Activated CD4-positive, CD25-positive, alpha-beta regulatory T cell treated with anti-CD3 and anti-CD28 coated beads, Interleukin-2, amount 50 U/mL, for 72 hours (primary cell): ENCODE data around the gene GCK.
A peak's percentile ranks its signal among the peaks of the same experiment; 100 is the strongest.
"Not testable (repeated sequence)": the region's sequence is repeated elsewhere in the genome, so short reads cannot be mapped to it uniquely, and the experiment has no call there.

Source experiments
- DNase-seq: peaks from one replicate; pipeline ENCODE4 v3.0.0; 2021

The GCK gene

DNA sequence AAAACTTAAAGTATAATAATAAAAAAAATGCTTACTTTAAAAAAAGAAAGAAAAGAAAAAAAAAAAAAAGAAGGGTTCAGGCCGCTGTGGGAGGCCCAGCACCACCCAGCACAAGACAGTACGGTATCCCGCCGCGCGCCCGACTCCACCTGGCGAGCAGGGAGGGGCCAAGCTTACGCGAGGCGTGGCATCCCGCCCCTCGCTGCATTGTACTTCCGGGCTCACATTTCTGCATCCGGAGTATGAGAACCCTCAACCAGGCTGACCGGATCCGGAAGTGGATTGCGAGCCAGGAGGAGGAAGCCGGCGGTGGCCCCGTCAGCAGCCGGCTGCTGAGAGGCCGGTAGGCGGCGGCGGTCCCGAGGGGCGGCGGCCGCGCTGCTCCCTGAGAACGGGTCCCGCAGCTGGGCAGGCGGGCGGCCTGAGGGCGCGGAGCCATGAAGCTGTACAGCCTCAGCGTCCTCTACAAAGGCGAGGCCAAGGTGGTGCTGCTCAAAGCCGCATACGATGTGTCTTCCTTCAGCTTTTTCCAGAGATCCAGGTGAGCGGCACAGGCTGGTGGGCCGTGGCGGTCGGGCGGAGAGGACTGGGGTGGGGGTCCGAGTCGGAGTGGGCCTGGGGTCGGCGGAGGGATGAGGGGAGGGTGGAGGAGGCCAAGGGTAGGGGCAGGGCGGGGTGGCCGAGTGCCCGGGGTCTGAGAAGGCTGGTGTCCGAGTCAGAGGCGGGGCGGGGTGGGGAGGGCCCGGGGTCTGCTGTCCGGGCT, 11.6 kb upstream of the GCK start, which contains the start of gene YKT6:
YKT6 (plus strand) TSS at position 280 of the 763 bp plus-strand sequence; CDS start at position 438, 158 bp downstream.
- DNase-seq = peak; percentile 94

DNA sequence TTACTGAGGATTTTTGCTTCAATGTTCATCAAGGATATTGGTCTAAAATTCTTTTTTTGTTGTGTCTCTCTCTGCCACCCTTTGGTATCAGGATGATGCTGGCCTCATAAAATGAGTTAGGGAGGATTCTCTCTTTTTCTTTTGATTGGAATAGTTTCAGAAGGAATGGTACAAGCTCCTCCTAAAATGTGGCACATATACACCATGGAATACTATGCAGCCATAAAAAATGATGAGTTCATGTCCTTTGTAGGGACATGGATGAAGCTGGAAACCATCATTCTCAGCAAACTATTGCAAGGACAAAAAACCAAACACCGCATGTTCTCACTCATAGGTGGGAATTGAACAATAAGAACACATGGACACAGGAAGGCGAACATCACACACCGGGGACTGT, 10.9 kb upstream of the GCK start:
- DNase-seq = not testable (repeated sequence)

DNA sequence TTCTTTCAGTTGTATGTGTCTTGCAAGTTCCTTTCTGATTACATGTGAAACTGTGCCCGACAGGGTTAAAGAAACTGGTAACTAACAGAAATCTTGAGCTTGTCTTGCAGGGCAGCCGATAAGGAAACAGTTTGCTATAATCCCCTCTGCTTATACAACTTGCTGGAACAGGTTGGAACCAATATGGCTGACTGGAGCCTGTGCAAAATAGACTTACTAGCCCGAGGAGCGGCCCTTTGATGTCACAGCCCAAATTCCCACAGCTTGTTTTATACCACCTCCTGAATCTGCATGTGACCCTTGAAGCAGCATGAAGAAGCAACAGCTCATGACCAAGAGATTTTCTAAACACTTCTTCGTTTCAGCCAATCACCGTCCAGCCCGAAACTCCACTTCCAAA, 8.2 kb upstream of the GCK start:
- no peak for DNase-seq

- peak; percentile 28 for DNase-seq
Measured at GRCh38 chr7:44196450-44196872, 7.2 kb upstream of the GCK start.

DNA sequence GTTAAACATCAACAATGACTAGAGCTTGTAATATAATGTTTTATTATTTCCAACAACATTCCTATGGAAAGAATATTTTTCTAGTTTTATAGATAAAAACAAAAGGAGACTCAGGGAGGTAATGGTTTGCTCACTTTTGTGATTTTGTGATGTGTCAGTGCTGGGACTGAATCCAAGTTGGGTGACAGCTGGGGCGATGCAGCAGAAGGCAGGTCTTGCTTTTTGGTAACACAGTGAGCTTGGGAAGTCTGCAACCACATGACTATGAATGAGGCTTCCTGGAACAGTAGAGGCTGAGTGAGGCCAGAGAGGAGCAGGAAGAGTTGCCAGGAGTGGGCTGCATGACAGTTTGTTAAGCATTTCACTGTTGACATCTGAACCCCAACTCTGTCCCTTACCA, 6.7 kb upstream of the GCK start:
- DNase-seq = no peak

- no peak for DNase-seq
Measured at GRCh38 chr7:44194562-44195145, 5.4 kb upstream of the GCK start.

- DNase-seq = no peak
Measured at GRCh38 chr7:44194069-44194468, 4.8 kb upstream of the GCK start.

DNA sequence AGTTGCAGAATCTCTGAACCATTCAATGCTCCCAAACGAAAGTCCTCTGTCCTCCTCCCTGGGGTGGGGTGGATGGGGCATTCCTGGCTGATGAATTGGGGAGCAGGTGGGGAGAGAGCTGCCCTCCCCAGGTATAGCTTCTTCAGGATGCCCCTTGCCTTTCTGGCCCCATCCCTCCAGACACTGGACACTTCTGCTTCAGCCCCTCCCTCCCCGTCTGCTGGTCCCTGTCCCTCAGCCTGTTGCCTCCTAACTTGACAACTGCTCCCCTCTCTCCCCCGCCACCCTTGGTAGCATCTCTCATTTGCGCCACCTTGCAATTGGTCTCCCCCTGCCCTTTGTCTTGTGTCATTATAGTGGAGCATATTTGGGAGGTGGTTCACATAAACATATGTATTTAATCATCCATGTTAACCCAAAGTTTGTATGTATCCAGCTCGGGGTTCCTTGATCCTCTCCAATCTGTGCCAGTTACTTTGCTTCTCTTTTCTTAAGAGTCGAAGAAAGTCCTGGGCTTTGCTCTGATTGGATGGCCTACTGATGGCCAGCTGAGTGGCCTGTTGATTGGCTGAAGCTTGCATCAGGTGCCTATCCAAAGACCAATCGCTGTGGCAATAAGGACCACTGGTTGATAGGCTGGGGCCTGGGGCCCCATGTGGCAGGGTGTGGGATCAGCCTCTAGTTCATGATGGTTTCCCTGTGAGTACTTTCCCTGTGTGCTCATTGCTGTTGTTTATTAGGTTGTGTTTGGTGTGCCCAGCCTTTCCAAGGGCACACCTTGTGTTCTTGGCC, 4.0 kb upstream of the GCK start:
- no peak for DNase-seq

GRCh38 chr7:44191171-44191570, 1.9 kb upstream of the GCK start:
- no peak for DNase-seq

- no peak for DNase-seq
Measured at GRCh38 chr7:44189993-44190872, 994 bp upstream of the GCK start.

DNA sequence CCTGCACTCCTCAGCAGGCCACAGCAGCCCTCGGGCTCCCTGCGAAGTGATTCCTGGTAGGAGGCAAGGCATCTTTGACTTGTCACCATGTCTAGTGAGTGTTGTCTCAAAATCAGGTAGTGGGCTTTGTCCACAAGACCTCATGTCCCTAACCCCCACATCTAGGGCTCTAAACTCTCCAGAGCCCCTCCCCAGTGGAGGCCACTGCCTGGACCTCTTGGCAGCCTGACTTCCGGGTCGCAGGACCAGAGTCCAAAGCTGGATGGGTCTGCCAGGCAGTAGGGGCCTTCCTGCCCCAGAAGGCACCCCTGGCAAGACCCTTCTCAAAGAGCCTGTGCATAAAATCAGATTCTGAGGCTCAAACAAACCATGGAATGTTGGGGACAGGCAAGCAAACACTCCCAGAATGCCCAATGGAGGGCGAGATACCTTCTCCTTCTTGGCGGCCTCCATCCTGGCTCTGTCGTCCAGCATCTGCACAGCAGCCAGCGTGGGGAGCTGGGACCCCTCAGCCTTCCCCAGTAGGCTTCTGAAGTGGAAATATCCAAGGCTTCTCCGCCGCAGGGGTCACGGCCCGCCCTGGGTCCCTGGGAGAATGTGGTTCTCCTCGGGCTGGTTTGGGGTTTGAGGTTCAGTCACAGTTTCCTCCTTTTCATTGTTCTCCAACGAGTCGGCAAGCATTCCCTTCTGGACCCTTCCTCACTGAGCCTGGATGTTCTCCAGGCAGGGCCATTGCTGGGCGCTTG, 586 bp downstream of the GCK start:
- DNase-seq = no peak

DNA sequence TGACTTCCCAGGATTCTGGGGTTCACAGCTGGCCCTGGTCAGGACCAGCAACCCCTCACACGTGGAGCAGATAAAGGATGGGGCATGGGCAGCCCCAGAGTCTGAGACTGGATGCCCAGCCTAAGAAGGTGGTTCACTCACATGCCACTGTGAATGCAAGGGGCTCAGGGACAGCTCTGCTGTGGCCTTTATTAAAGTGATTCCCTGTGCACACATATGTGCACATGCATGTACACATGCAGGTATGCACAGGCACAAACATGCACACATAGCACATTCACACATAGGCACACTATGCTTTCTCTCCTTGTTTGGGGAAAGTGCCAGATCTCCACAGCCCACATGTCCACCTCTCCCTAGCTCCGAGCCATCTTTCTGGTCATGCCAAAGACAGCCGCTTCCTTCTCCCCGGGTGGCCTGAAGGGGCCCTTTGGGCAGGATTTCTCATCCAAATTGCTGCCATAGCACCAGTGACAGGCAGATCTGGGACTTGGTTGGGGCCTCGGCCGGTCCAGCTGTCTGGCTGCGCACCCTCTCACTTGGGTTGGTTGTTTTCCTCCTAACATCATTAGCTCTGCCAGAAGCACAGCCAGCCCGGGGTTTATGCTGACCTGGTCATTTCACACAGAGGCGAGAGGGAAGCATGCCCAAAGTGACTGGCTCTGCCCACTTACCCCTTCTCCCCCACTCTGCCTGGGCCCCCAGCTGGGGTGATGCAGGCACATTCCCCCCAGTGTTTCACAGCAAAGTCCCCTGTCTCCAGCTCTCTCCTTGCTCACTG, 1.4 kb downstream of the GCK start:
- no peak for DNase-seq

DNA sequence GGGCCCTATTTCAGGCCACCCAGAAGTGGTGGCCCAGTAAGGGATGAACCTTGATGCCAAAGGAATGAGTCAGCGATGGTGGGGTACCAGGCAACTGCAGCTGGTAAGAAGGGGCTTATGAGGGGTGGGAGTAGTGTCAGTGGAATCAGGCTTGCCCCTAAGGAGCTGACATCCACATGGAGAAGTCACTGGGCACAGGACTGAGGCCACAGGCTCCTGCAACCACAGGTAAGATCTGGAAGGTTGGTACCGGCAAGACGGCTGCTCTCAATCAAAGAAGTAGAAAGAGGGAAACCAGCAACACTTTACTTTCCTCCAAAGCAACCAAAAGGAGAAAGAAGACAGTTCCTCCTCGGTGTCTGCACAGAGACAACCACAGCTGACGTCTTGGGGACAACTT, 2.5 kb downstream of the GCK start:
- DNase-seq = no peak

DNA sequence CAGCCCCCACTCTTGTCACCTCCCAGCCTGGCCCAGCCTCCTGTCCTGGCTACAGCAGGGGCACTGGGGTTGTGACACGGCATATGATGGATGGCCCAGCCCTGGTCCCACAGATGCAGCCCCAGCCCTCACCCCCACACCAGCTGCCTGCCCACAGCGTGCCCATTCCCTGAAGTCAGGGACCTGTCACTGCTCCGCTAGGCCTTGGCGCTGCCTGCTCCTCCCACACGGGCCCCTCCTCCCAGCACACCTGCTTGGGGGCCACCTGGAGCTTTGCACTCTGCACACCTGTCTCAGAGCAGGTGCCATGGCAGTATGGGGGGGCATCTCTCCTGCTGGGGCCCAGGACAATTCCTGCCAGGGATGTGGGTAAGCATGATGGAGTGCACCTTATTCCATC, 3.5 kb downstream of the GCK start:
- DNase-seq = no peak

DNA sequence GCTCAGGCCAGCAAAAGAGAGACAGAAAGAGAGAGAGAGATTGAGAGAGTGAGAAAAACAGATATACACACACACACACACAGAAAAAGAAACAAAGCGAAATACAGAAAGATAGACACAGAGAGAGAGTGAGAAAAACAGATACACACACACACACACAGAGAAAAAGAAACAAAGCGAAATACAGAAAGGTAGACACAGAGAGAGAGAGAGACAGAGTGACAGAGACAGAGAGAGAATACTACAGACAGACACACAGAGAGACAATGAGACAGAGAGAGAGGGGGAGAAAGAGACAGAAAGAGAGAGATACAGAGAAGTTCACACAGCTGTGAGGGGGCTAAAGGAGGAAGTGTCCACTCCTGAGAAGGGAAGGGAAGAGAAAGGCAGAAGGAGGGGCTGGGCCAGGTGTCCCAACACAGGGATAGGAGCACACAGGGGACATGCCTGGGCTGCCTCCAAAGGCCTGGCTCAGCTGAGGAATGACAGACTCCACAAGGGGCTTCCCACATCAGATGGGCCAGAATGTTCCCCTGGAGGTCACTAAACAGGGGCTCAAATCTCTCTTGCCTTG, 4.3 kb downstream of the GCK start:
- no peak for DNase-seq

DNA sequence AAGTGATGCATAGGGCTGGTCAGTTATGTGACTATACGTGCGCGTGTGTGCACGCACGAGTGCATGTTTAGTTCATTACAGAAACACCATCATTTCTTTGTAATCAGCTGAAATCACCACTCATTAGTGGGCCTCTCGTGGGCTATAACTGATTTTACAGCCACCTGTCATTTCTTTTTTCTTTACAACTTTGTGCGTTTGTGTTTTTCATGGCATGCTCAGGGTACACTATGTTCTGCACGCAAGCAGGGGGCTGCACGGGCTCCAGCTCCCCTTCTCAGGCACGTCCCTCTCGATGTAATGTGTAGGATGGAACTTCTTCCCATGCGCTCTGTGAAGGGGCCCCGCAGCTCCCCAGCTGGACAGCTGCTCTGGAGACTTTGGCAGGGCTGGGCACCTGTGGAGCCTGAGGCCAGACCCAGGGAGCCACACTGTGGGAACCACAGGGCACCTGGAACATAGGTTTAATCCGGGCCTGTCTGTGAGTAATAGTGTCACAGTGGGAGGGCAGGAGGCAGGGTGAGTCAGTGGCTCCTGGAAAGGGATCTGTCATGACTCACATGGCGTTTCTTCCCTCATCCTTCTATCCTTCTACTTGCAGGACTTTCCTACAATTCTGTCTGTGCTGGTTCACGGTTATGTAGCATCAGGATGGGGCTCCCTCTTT, 4.9 kb downstream of the GCK start:
- no peak for DNase-seq

- DNase-seq = no peak
Measured at GRCh38 chr7:44183386-44183785, 5.9 kb downstream of the GCK start.

- no peak for DNase-seq
Measured at GRCh38 chr7:44182827-44183226, 6.4 kb downstream of the GCK start.

GRCh38 chr7:44180631-44181030, 8.6 kb downstream of the GCK start:
- DNase-seq = no peak

GRCh38 chr7:44177570-44178131, 11.6 kb downstream of the GCK start:
- no peak for DNase-seq
